ENCODE measurements around the gene NUP62. TPM values are rescaled to one million over a fixed set of nuclear protein-coding genes. Genes with fewer than 3 reads are reported as not detected.

The NUP62 gene
- total and polyA plus RNA-seq, 2 of the 8 experiments (the other 6 are each of a cell fraction or from before 2014, with no cell fraction given): 50.0 to 107 TPM

DNA sequence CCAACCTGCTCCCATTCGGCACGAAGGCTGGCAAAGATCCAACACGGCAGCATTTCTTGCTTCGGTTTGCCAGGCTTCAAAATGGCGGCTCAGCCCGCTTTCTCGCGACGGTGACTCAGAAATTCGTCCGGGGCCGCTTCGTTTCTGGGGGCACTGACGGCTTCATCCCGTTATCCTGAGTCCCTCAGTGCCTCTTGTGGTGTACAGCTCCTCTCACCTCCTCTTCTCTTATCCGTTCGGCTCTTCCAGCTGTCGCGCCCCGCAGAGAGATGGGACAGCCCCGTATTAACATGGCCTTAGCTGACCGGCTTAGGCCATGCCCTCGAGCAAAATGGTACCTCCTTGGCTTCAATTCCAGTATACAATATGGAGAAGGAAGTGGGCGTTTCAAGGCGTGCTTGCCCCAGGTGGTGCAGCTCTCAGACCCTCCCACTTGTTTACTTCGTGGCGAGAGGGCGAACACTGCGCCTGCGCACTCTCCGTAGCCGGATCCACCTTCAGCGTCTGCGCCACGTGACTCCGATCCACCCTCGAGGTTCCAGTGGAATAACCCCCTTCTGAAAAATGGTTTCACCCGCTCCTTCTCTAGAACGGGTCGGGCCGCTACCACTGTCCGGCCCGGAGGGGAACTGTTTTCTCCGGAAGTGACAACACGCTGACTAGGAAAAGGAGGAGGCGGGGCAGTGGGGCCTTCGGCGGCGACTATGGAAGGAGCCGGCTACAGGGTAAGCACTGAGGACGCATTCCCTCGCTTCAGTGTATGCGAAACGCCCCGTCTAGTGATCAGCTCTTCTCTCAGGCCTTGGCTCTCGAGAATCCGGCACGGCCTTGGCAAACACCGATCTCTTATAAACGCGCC is 52.1 kb downstream of the NUP62 start, which contains the start of the genes AKT1S1 and TBC1D17 (continued):
- TF ChIP-seq, protein P1, sequence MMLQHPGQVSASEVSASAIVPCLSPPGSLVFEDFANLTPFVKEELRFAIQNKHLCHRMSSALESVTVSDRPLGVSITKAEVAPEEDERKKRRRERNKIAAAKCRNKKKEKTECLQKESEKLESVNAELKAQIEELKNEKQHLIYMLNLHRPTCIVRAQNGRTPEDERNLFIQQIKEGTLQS (IDR thresholded peaks at IDR 0.05; ENCODE audit: insufficient read depth, low read depth, low read length): peak; percentile 75
- TF ChIP-seq BACH1 (IDR thresholded peaks at IDR 0.05; ENCODE audit: low read length) (peak; percentile 58; the same call in 1 of the 2 replicates), TBP (IDR thresholded peaks at IDR 0.05; ENCODE audit: low read depth, low read length) (peak; percentile 27; the same call in 1 of the 2 replicates), POLR2AphosphoS5 (IDR thresholded peaks at IDR 0.05; ENCODE audit: low read depth, low read length) (peak; percentile 59), CHD1 (IDR thresholded peaks at IDR 0.05; ENCODE audit: low read depth, low read length) (peak; percentile 95), KDM4A (IDR thresholded peaks at IDR 0.05; ENCODE audit: low read depth, low read length, severe bottlenecking) (peak; percentile 66), PHF8 (conservative IDR thresholded peaks at IDR 0.05; ENCODE audit: low read depth, low read length) (peak; percentile 78), CHD2 (IDR thresholded peaks at IDR 0.05; ENCODE audit: low read length) (peak; percentile 85), USF2 (IDR thresholded peaks at IDR 0.05; ENCODE audit: low read length) (peak; percentile 97), SP1 (IDR thresholded peaks at IDR 0.05; ENCODE audit: low read depth, low read length) (peak; percentile 71), BRCA1 (IDR thresholded peaks at IDR 0.05; ENCODE audit: low read depth, low read length) (peak; percentile 62), CTBP2 (IDR thresholded peaks at IDR 0.05; ENCODE audit: borderline replicate concordance, insufficient read depth, insufficient read length, low read length) (no peak), CREB1 (IDR thresholded peaks at IDR 0.05) (peak; percentile 92), POU5F1 (IDR thresholded peaks at IDR 0.05; ENCODE audit: low read depth, low read length) (no peak), TAF7 (optimal IDR thresholded peaks at IDR 0.05; ENCODE audit: borderline replicate concordance, low read depth, low read length) (peak; percentile 83), E2F6 (IDR thresholded peaks at IDR 0.05) (peak; percentile 50; the same call in 1 of the 2 replicates), SAP30 (IDR thresholded peaks at IDR 0.05; ENCODE audit: insufficient read depth, insufficient replicate concordance, low read length) (peak; percentile 24), GABPA (IDR thresholded peaks at IDR 0.05; ENCODE audit: borderline replicate concordance, insufficient read depth, low read length) (peak; percentile 83; the same call in 1 of the 2 replicates), YY1 (IDR thresholded peaks at IDR 0.05; ENCODE audit: low read depth, low read length) (peak; percentile 95), NRF1 (IDR thresholded peaks at IDR 0.05; ENCODE audit: low read depth, low read length) (peak; percentile 76), SIX5 (IDR thresholded peaks at IDR 0.05; ENCODE audit: low read depth, low read length) (peak; percentile 41)
- TF ChIP-seq, protein P2, sequence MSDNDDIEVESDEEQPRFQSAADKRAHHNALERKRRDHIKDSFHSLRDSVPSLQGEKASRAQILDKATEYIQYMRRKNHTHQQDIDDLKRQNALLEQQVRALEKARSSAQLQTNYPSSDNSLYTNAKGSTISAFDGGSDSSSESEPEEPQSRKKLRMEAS (IDR thresholded peaks at IDR 0.05): peak; percentile 95

Data from H1 (cell line).